Vagina (tissue), 2 donors: ENCODE results near the gene CPA2. TPM values are rescaled to one million over a fixed set of nuclear protein-coding genes. Genes with fewer than 3 reads are reported as not detected.

Source experiments
- DNase-seq, 2 donors: peaks; one replicate each; pipeline ENCODE4 v3.0.0-alpha.2; 2017; ENCODE audit errors: extremely low spot score in 2 of 2
- H3K27ac ChIP-seq: fragments of 200-600 bp; sonication (generic); one replicate; pipeline ENCODE4 v1.5.1; 2019
- H3K27me3 ChIP-seq: fragments of 200-600 bp; sonication (generic); one replicate; pipeline ENCODE4 v1.5.1; 2019
- H3K36me3 ChIP-seq, 2 donors: fragments of 200-600 bp; sonication (generic); one replicate each; pipeline ENCODE4 v1.5.1; 2017 to 2019
- H3K4me1 ChIP-seq: fragments of 200-600 bp; sonication (generic); one replicate; pipeline ENCODE4 v1.5.1; 2019
- H3K4me3 ChIP-seq, 2 donors: fragments of 200-600 bp; sonication (generic); 1 replicate in 1 of 2; 2 replicates in 1 of 2; pipeline ENCODE4 v1.5.1; 2016 to 2019
- H3K9me3 ChIP-seq: fragments of 200-600 bp; sonication (generic); one replicate; pipeline ENCODE4 v1.5.1; 2019
- POLR2A ChIP-seq, 2 donors: fragments of 450-650 bp; IDR thresholded peaks; one replicate each; pipeline ENCODE4 v1.6.1; 2017; ENCODE audit warnings: antibody characterized with exemption in 2 of 2, mild to moderate bottlenecking in 2 of 2, moderate library complexity in 2 of 2
- POLR2AphosphoS5 ChIP-seq, 2 donors: sonication (generic); formaldehyde crosslinking; IDR thresholded peaks; one replicate each; pipeline ENCODE4 v1.9.0; 2017; ENCODE audit warnings: antibody characterized with exemption in 2 of 2, mild to moderate bottlenecking in 2 of 2, low read depth in 1 of 2; ENCODE audit not compliant: insufficient read depth in 1 of 2
- intact Hi-C: fragments of 100-400 bp; cut with DNase I; formaldehyde crosslinking; loops from one replicate; pipeline ENCODE4 v1.15.1; 2023
- total RNA-seq: library from RNA; depleted of rRNA; stranded (reverse); fragments of >200 nt; gene quantifications from one replicate; pipeline ENCODE4 v1.2.3, GENCODE V29; 2016
- TF ChIP-seq, protein P1 (sequence below), 3 experiments: fragments of 450-650 bp in 2 of 3; fragments of 200-600 bp in 1 of 3; sonication (generic) in 1 of 3; IDR thresholded peaks; one replicate each; pipeline ENCODE4 v1.5.1; 2017 to 2019; ENCODE audit warnings: antibody characterized with exemption in 3 of 3, mild to moderate bottlenecking in 2 of 3, moderate library complexity in 2 of 3

Gene CPA2
- total RNA-seq, 1 donor from 2014 or later, result not detected

GRCh38 chr7:130281260-130281659, 14.6 kb downstream of the CPA2 start:
- Histone ChIP-seq H3K36me3 (no peaks in the 10 kb centered on the region), H3K27me3 (no peaks in the 10 kb centered on the region), H3K9me3 (no peaks in the 10 kb centered on the region), H3K27ac (no peak overlapping the region), H3K4me1 (peaks cover 5% of the 10 kb centered on the region), H3K4me3 (no peak overlapping the region)
- TF ChIP-seq POLR2AphosphoS5 (IDR thresholded peaks at IDR 0.05; ENCODE audit: insufficient read depth in 1 of 2, low read depth in 1 of 2) (no peak), POLR2A (IDR thresholded peaks at IDR 0.05) (no peak)
- TF ChIP-seq, protein P1, sequence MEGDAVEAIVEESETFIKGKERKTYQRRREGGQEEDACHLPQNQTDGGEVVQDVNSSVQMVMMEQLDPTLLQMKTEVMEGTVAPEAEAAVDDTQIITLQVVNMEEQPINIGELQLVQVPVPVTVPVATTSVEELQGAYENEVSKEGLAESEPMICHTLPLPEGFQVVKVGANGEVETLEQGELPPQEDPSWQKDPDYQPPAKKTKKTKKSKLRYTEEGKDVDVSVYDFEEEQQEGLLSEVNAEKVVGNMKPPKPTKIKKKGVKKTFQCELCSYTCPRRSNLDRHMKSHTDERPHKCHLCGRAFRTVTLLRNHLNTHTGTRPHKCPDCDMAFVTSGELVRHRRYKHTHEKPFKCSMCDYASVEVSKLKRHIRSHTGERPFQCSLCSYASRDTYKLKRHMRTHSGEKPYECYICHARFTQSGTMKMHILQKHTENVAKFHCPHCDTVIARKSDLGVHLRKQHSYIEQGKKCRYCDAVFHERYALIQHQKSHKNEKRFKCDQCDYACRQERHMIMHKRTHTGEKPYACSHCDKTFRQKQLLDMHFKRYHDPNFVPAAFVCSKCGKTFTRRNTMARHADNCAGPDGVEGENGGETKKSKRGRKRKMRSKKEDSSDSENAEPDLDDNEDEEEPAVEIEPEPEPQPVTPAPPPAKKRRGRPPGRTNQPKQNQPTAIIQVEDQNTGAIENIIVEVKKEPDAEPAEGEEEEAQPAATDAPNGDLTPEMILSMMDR (IDR thresholded peaks at IDR 0.05), result no peak
- no peak for DNase-seq
- intact Hi-C loops, result loop anchor here (5.0 kb wide), 1 partner anchor 711 kb away; no protein-coding TSS in a partner anchor

- Histone ChIP-seq H3K27ac (no peak overlapping the region), H3K36me3 (no peaks in the 10 kb centered on the region), H3K4me3 (no peak overlapping the region), H3K4me1 (no peaks in the 10 kb centered on the region), H3K9me3 (no peaks in the 10 kb centered on the region), H3K27me3 (no peaks in the 10 kb centered on the region)
- intact Hi-C loops, result no loop called here
- no peak for DNase-seq
- TF ChIP-seq, protein P1 (IDR thresholded peaks at IDR 0.05), result no peak
- TF ChIP-seq POLR2A (IDR thresholded peaks at IDR 0.05) (no peak), POLR2AphosphoS5 (IDR thresholded peaks at IDR 0.05; ENCODE audit: insufficient read depth in 1 of 2, low read depth in 1 of 2) (no peak)
These were observed 20.2 kb downstream of the CPA2 start for GRCh38 chr7:130286881-130287280.

DNA sequence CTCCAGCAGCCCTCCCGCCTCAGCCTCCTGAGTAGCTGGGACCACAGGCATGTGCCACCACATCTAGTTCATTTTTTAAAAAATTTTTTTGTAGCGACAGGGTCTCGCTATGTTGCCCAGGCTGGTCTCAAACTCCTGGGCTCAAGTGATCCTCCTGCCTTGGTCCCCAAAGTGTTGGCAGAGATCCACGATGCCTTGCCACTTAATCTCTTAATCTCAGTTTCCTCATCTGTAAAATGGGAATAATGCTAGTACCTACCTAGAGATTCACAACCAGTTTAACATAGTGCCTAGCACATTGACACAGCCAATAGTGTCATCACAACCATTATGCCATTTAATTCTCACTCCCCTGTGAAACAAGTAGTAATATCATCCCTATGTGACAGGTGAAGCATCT, 21.5 kb downstream of the CPA2 start:
- H3K9me3 ChIP-seq, result no peaks in the 10 kb centered on the region
- no peaks in the 10 kb centered on the region for H3K27me3 ChIP-seq
- intact Hi-C loops, result no loop called here
- DNase-seq, result no peak
- H3K4me1 ChIP-seq, result peaks cover 3% of the 10 kb centered on the region
- TF ChIP-seq POLR2AphosphoS5 (IDR thresholded peaks at IDR 0.05; ENCODE audit: insufficient read depth in 1 of 2, low read depth in 1 of 2), result no peak
- no peak for TF ChIP-seq POLR2A (IDR thresholded peaks at IDR 0.05)
- TF ChIP-seq, protein P1 (IDR thresholded peaks at IDR 0.05), result no peak
- no peak overlapping the region for H3K27ac ChIP-seq
- H3K36me3 ChIP-seq, result no peaks in the 10 kb centered on the region
- no peak overlapping the region for H3K4me3 ChIP-seq

DNA sequence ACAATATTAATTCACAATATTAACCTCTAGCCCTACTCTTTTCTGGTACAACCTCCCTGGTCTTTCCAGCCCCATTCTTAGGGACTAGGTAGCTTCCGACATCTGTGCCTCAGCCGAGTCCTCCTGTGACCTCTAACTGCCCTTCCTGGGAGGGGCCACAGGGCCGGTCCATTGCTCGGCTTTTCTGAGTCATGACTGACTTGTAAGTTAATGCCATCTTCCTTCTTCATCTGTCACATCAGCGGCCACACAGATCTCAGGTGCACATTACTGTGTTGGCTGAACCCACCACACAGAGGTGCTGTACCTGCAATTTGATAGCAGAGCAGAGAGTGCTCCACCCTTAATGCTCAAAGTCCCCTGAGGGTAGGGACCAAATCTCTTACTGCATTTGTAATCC, 22.2 kb downstream of the CPA2 start:
- H3K36me3 ChIP-seq, result no peaks in the 10 kb centered on the region
- no peaks in the 10 kb centered on the region for H3K9me3 ChIP-seq
- no peak for DNase-seq
- no peak overlapping the region for H3K27ac ChIP-seq
- TF ChIP-seq POLR2A (IDR thresholded peaks at IDR 0.05) (no peak), POLR2AphosphoS5 (IDR thresholded peaks at IDR 0.05; ENCODE audit: insufficient read depth in 1 of 2, low read depth in 1 of 2) (no peak)
- TF ChIP-seq, protein P1 (IDR thresholded peaks at IDR 0.05), result no peak
- intact Hi-C loops, result no loop called here
- H3K4me3 ChIP-seq, result no peak overlapping the region
- H3K4me1 ChIP-seq, result peaks cover 8% of the 10 kb centered on the region
- no peaks in the 10 kb centered on the region for H3K27me3 ChIP-seq

DNA sequence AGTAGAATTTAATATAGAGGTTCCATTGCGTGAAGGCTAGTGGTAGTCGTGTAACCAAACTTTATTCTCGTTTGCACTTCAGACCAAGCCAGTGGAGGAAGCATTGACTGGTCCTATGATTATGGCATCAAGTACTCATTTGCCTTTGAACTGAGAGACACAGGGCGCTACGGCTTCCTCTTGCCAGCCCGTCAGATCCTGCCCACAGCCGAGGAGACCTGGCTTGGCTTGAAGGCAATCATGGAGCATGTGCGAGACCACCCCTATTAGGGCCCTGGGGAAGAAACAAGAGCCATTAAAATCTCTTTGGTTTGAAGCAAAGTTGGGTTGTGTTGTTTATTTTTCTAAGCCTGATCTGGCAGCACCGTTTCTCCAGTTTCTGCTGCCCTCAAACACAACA, 22.8 kb downstream of the CPA2 start:
- peaks cover 8% of the 10 kb centered on the region for H3K4me1 ChIP-seq
- H3K27me3 ChIP-seq, result no peaks in the 10 kb centered on the region
- H3K36me3 ChIP-seq, result no peaks in the 10 kb centered on the region
- DNase-seq, result no peak
- intact Hi-C loops, result no loop called here
- no peak for TF ChIP-seq POLR2A (IDR thresholded peaks at IDR 0.05)
- no peak for TF ChIP-seq POLR2AphosphoS5 (IDR thresholded peaks at IDR 0.05; ENCODE audit: insufficient read depth in 1 of 2, low read depth in 1 of 2)
- TF ChIP-seq, protein P1 (IDR thresholded peaks at IDR 0.05), result no peak
- no peak overlapping the region for H3K4me3 ChIP-seq
- no peaks in the 10 kb centered on the region for H3K9me3 ChIP-seq
- no peak overlapping the region for H3K27ac ChIP-seq
